ENCODE results near the gene FKBP11.

The FKBP11 gene

DNA sequence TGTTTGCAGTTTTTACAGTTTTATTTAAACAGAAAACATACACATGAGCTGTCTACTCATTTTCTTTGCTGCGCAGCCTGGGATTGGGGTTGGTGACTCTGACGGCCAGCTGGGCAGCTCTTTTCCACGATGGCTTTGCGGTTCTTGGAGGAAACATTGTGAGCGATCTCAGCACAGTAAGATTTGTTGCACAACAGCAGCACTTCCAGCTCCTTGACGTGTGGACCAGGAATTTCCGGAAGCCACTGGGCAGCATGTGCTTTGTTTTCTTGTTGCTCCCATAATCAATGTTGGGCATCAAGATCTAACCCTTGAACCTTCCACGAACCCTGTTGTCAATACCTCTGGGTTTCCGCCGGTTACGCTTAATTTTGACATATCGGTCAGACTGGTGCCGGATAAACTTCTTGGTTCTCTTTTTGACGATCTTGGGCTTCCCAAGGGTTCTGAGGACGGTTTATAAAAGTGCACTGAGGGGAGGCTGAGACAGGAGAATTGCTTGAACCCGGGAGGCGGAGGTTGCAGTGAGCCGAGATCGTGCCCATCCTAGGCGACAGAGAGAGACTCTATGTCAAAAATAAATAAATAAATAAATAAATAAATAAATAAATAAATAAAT is 21.8 kb downstream of the FKBP11 start (continued):
- TF ChIP-seq ZNF555 (tag by site-specific recombination; conservative IDR thresholded peaks at IDR 0.05): peak; percentile 76
- 0 out of 2 replicates have a peak, but pooled peaks have one; percentile 43 for TF ChIP-seq GFI1B (tag by site-specific recombination; IDR thresholded peaks at IDR 0.05)
- 0 out of 2 replicates have a peak, but pooled peaks have one; percentile 83 for TF ChIP-seq ZNF404 (tag by site-specific recombination; IDR thresholded peaks at IDR 0.05)
- TF ChIP-seq ZNF19 (tag by site-specific recombination; IDR thresholded peaks at IDR 0.05; ENCODE audit: low read depth): 0 out of 2 replicates have a peak, but pooled peaks have one; percentile 43
- peak; percentile 89 for TF ChIP-seq ZNF510 (tag by site-specific recombination; IDR thresholded peaks at IDR 0.05; ENCODE audit: insufficient replicate concordance)
- 0 out of 2 replicates have a peak, but pooled peaks have one; percentile 83 for TF ChIP-seq ZBTB8A (tag by site-specific recombination; IDR thresholded peaks at IDR 0.05)
- TF ChIP-seq, protein P1, sequence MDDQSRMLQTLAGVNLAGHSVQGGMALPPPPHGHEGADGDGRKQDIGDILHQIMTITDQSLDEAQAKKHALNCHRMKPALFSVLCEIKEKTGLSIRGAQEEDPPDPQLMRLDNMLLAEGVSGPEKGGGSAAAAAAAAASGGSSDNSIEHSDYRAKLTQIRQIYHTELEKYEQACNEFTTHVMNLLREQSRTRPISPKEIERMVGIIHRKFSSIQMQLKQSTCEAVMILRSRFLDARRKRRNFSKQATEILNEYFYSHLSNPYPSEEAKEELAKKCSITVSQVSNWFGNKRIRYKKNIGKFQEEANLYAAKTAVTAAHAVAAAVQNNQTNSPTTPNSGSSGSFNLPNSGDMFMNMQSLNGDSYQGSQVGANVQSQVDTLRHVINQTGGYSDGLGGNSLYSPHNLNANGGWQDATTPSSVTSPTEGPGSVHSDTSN (CRISPR knock-in tag; IDR thresholded peaks at IDR 0.05): no peak
- TF ChIP-seq ZNF623 (tag by site-specific recombination; IDR thresholded peaks at IDR 0.05): peak; percentile 67
- TF ChIP-seq ZNF654 (tag by site-specific recombination; IDR thresholded peaks at IDR 0.05; ENCODE audit: low read depth): peak; percentile 52
- TF ChIP-seq ZBTB21 (tag by site-specific recombination; IDR thresholded peaks at IDR 0.05): peak; percentile 54; the same call in 1 of the 2 replicates
- TF ChIP-seq, protein P2, sequence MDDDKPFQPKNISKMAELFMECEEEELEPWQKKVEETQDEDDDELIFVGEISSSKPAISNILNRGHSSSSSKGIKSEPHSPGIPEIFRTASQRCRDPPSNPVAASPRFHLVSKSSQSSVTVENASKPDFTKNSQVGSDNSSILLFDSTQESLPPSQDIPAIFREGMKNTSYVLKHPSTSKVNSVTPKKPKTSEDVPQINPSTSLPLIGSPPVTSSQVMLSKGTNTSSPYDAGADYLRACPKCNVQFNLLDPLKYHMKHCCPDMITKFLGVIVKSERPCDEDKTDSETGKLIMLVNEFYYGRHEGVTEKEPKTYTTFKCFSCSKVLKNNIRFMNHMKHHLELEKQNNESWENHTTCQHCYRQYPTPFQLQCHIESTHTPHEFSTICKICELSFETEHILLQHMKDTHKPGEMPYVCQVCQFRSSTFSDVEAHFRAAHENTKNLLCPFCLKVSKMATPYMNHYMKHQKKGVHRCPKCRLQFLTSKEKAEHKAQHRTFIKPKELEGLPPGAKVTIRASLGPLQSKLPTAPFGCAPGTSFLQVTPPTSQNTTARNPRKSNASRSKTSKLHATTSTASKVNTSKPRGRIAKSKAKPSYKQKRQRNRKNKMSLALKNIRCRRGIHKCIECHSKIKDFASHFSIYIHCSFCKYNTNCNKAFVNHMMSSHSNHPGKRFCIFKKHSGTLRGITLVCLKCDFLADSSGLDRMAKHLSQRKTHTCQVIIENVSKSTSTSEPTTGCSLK (tag by site-specific recombination; IDR thresholded peaks at IDR 0.05): no peak
- TF ChIP-seq, protein P3, sequence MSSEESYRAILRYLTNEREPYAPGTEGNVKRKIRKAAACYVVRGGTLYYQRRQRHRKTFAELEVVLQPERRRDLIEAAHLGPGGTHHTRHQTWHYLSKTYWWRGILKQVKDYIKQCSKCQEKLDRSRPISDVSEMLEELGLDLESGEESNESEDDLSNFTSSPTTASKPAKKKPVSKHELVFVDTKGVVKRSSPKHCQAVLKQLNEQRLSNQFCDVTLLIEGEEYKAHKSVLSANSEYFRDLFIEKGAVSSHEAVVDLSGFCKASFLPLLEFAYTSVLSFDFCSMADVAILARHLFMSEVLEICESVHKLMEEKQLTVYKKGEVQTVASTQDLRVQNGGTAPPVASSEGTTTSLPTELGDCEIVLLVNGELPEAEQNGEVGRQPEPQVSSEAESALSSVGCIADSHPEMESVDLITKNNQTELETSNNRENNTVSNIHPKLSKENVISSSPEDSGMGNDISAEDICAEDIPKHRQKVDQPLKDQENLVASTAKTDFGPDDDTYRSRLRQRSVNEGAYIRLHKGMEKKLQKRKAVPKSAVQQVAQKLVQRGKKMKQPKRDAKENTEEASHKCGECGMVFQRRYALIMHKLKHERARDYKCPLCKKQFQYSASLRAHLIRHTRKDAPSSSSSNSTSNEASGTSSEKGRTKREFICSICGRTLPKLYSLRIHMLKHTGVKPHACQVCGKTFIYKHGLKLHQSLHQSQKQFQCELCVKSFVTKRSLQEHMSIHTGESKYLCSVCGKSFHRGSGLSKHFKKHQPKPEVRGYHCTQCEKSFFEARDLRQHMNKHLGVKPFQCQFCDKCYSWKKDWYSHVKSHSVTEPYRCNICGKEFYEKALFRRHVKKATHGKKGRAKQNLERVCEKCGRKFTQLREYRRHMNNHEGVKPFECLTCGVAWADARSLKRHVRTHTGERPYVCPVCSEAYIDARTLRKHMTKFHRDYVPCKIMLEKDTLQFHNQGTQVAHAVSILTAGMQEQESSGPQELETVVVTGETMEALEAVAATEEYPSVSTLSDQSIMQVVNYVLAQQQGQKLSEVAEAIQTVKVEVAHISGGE (tag by site-specific recombination; conservative IDR thresholded peaks at IDR 0.05; ENCODE audit: low read depth): peak; percentile 75
- TF ChIP-seq ZNF433 (tag by site-specific recombination; IDR thresholded peaks at IDR 0.05; ENCODE audit: low read depth): peak; percentile 86
- peak; percentile 97; the same call in 1 of the 2 replicates for TF ChIP-seq ZNF394 (tag by site-specific recombination; IDR thresholded peaks at IDR 0.05; ENCODE audit: borderline replicate concordance)

DNA sequence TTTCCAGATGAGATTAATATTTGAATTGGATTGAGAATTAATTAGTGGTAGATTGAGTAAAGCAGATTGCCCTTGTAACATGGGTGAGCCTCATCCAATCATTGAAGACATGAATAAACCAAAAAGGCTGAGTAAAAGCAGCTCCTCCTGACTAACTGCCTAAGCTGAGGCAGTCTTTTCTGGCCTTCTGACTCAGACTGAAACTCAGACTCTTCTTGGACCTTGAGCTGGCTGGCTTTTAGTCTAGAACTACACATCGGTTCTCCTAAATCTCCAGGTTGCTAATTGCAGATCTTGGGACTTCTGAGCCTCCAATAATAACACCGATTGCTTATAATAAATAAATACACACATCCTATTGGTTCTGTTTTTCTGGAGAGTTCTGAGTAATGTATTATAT is 24.0 kb downstream of the FKBP11 start:
- TF ChIP-seq FEZF1 (tag by site-specific recombination; IDR thresholded peaks at IDR 0.05): 0 out of 2 replicates have a peak, but pooled peaks have one; percentile 18
- TF ChIP-seq, protein P4, sequence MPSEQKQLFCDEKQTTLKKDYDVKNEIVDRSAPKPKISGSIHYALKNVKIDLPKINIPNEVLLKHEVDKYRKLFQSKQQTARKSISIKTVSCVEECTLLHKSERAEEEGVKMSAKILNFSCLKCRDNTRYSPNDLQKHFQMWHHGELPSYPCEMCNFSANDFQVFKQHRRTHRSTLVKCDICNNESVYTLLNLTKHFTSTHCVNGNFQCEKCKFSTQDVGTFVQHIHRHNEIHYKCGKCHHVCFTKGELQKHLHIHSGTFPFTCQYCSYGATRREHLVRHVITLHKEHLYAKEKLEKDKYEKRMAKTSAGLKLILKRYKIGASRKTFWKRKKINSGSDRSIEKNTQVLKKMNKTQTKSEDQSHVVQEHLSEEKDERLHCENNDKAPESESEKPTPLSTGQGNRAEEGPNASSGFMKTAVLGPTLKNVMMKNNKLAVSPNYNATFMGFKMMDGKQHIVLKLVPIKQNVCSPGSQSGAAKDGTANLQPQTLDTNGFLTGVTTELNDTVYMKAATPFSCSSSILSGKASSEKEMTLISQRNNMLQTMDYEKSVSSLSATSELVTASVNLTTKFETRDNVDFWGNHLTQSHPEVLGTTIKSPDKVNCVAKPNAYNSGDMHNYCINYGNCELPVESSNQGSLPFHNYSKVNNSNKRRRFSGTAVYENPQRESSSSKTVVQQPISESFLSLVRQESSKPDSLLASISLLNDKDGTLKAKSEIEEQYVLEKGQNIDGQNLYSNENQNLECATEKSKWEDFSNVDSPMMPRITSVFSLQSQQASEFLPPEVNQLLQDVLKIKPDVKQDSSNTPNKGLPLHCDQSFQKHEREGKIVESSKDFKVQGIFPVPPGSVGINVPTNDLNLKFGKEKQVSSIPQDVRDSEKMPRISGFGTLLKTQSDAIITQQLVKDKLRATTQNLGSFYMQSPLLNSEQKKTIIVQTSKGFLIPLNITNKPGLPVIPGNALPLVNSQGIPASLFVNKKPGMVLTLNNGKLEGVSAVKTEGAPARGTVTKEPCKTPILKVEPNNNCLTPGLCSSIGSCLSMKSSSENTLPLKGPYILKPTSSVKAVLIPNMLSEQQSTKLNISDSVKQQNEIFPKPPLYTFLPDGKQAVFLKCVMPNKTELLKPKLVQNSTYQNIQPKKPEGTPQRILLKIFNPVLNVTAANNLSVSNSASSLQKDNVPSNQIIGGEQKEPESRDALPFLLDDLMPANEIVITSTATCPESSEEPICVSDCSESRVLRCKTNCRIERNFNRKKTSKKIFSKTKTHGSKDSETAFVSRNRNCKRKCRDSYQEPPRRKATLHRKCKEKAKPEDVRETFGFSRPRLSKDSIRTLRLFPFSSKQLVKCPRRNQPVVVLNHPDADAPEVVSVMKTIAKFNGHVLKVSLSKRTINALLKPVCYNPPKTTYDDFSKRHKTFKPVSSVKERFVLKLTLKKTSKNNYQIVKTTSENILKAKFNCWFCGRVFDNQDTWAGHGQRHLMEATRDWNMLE (tag by site-specific recombination; conservative IDR thresholded peaks at IDR 0.05; ENCODE audit: low read depth): no peak
- Histone ChIP-seq H3K36me3 (ENCODE audit: control insufficient read depth in 2 of 2, insufficient read depth in 1 of 2, low read length in 2 of 2) (no peaks in the 10 kb centered on the region), H3K4me1 (ENCODE audit: control insufficient read depth, insufficient read depth, low read length) (peaks cover 4% of the 10 kb centered on the region; the same call in 1 of the 2 replicates), H3K27ac (ENCODE audit: extremely low read depth, low read depth, low read length) (no peak overlapping the region), H3K4me3 (ENCODE audit: low read depth, low read length) (no peak overlapping the region), H3K9me3 (ENCODE audit: control insufficient read depth, insufficient read depth, low read depth, low read length) (no peaks in the 10 kb centered on the region)
- ChIA-PET CTCF (interaction anchor here (0.6 to 6.5 kb wide), 5 partner anchors 11 to 390 kb away, joined by 3 to 75 read pairs (median 5); partner anchors contain the start of gene DDX23), POLR2A (interaction anchor here (0.7 kb wide), 1 partner anchor 119 kb away, joined by 3 read pairs; no protein-coding TSS in a partner anchor)

All from HEK293 (cell line).